Mesenchymal stem cell (in vitro differentiated cells and primary cell): ENCODE measurements around the gene SERPINE1.
"Not testable (repeated sequence)": the region's sequence is repeated elsewhere in the genome, so short reads cannot be mapped to it uniquely, and the experiment has no call there.

ENCODE experiments used
- DNase-seq: peaks from one replicate; pipeline ENCODE4 v3.0.0-alpha.2; 2013
- H2AFZ ChIP-seq: one replicate; pipeline ENCODE4 v1.6.1; 2013; ENCODE audit warnings: low read depth, mild to moderate bottlenecking, control low read depth, inconsistent platforms, low read length, moderate library complexity
- H2AK5ac ChIP-seq: 2 replicates; pipeline ENCODE4 v1.6.1; 2013; ENCODE audit warnings: low read length, moderate library complexity, mild to moderate bottlenecking, inconsistent platforms; ENCODE audit not compliant: severe bottlenecking
- H2BK120ac ChIP-seq: one replicate; pipeline ENCODE4 v1.6.1; 2013; ENCODE audit warnings: low read depth, mild to moderate bottlenecking, inconsistent platforms, low read length, moderate library complexity
- H2BK12ac ChIP-seq, 2 experiments: one replicate each; pipeline ENCODE4 v1.6.1; 2013; ENCODE audit warnings: inconsistent platforms in 2 of 2, low read length in 2 of 2, mild to moderate bottlenecking in 2 of 2, moderate library complexity in 2 of 2, control low read depth in 1 of 2
- H2BK15ac ChIP-seq: one replicate; pipeline ENCODE4 v1.6.1; 2013; ENCODE audit warnings: mild to moderate bottlenecking, low read depth, inconsistent platforms; ENCODE audit not compliant: poor library complexity, severe bottlenecking
- H2BK5ac ChIP-seq: 2 replicates; pipeline ENCODE4 v1.6.1; 2013; ENCODE audit warnings: low read depth, mild to moderate bottlenecking, low read length, control low read depth, inconsistent platforms; ENCODE audit not compliant: poor library complexity, severe bottlenecking
- H3K14ac ChIP-seq, 2 experiments: one replicate each; pipeline ENCODE4 v1.6.1; 2013; ENCODE audit warnings: inconsistent platforms in 2 of 2, low read length in 2 of 2, control low read depth in 1 of 2, mild to moderate bottlenecking in 1 of 2, moderate library complexity in 1 of 2
- H3K18ac ChIP-seq, 2 experiments: one replicate each; pipeline ENCODE4 v1.6.1; 2013; ENCODE audit warnings: inconsistent platforms in 2 of 2, low read length in 2 of 2, control low read depth in 1 of 2, low read depth in 1 of 2, mild to moderate bottlenecking in 1 of 2
- H3K23ac ChIP-seq, 2 experiments: one replicate each; pipeline ENCODE4 v1.6.1; 2013; ENCODE audit warnings: inconsistent platforms in 2 of 2, low read length in 2 of 2, mild to moderate bottlenecking in 2 of 2, moderate library complexity in 2 of 2, control low read depth in 1 of 2
- H3K27ac ChIP-seq: 2 replicates; pipeline ENCODE4 v1.5.1; 2013; ENCODE audit warnings: mild to moderate bottlenecking, moderate library complexity, low read length, control low read depth, inconsistent platforms; ENCODE audit not compliant: poor library complexity, severe bottlenecking
- H3K27me3 ChIP-seq, 2 experiments: 2 replicates each; pipeline versions ENCODE4 v1.6.1 to v1.7.0; 2013; ENCODE audit warnings: low read length in 2 of 2, mild to moderate bottlenecking in 2 of 2, moderate library complexity in 2 of 2, control low read depth in 1 of 2, inconsistent platforms in 1 of 2; ENCODE audit not compliant: control insufficient read depth in 1 of 2, insufficient read depth in 1 of 2
- H3K36me3 ChIP-seq, 2 experiments: 2 replicates each; pipeline versions ENCODE4 v1.6.1 to v1.7.0; 2013; ENCODE audit warnings: low read length in 2 of 2, control low read depth in 1 of 2, inconsistent platforms in 1 of 2, low read depth in 1 of 2, mild to moderate bottlenecking in 1 of 2; ENCODE audit not compliant: insufficient read depth in 2 of 2, control insufficient read depth in 1 of 2
- H3K4ac ChIP-seq, 2 experiments: one replicate each; pipeline ENCODE4 v1.6.1; 2013; ENCODE audit warnings: inconsistent platforms in 2 of 2, low read length in 2 of 2, mild to moderate bottlenecking in 2 of 2, moderate library complexity in 2 of 2, control low read depth in 1 of 2, low read depth in 1 of 2
- H3K4me1 ChIP-seq: 2 replicates; pipeline ENCODE4 v1.6.1; 2013; ENCODE audit warnings: low read depth, low read length, control low read depth; ENCODE audit not compliant: control insufficient read depth, insufficient read depth
- H3K4me2 ChIP-seq: 2 replicates; pipeline ENCODE4 v1.6.1; 2013; ENCODE audit warnings: low read length, mild to moderate bottlenecking, inconsistent platforms; ENCODE audit not compliant: poor library complexity, severe bottlenecking
- H3K4me3 ChIP-seq, 2 experiments: 2 replicates each; pipeline versions ENCODE4 v1.5.1 to v1.7.0; 2013; ENCODE audit warnings: low read length in 2 of 2, mild to moderate bottlenecking in 2 of 2, control low read depth in 1 of 2, low read depth in 1 of 2; ENCODE audit not compliant: insufficient read depth in 1 of 2
- H3K79me1 ChIP-seq: replicated peaks from 2 replicates; pipeline ENCODE4 v1.6.1; 2013; ENCODE audit warnings: mild to moderate bottlenecking, control low read depth, low read length, inconsistent platforms; ENCODE audit not compliant: poor library complexity, severe bottlenecking
- H3K9ac ChIP-seq: 2 replicates; pipeline ENCODE4 v1.7.0; 2013; ENCODE audit warnings: mild to moderate bottlenecking, low read length, moderate library complexity
- H3K9me3 ChIP-seq: 2 replicates; pipeline ENCODE4 v1.7.0; 2013; ENCODE audit warnings: mild to moderate bottlenecking, low read length; ENCODE audit not compliant: control insufficient read depth
- H4K8ac ChIP-seq: one replicate; pipeline ENCODE4 v1.6.1; 2013; ENCODE audit warnings: inconsistent platforms, mild to moderate bottlenecking, low read length, moderate library complexity
- H4K91ac ChIP-seq: one replicate; pipeline ENCODE4 v1.6.1; 2013; ENCODE audit warnings: mild to moderate bottlenecking, low read length, inconsistent platforms
- WGBS: methylation state at CpG from one replicate; pipeline ENCODE4 v1.1.7; 2013; ENCODE audit warnings: mixed read lengths; 5-methylcytosine and 5-hydroxymethylcytosine counted together

Gene SERPINE1

DNA sequence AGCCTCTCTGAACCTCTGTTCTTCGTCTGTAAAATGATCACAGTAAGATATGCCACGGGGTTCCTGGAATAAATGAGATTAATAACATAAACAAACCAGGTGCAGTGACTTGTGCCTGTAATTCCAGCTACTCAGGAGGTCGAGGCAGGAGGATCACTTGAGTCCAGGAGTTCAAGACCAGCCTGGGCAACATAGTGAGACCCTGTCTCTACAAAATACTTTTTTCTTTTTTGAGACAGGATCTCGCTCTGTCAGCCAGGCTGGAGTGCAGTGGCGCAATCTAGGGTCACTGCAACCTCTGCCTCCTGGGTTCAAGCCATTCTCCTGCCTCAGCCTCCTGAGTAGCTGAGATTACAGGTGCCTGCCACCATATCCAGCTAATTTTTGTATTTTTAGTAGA lies 21.7 kb upstream of the SERPINE1 start:
- H3K9me3 ChIP-seq, H2BK5ac ChIP-seq, H3K27ac ChIP-seq, H3K9ac ChIP-seq, H3K14ac ChIP-seq, H4K8ac ChIP-seq, H3K4me2 ChIP-seq, H4K91ac ChIP-seq, H3K27me3 ChIP-seq, H3K36me3 ChIP-seq, H2AFZ ChIP-seq, H3K23ac ChIP-seq, H3K79me1 ChIP-seq, H2BK15ac ChIP-seq, DNase-seq, H3K4me3 ChIP-seq, H3K18ac ChIP-seq, H2BK120ac ChIP-seq, H3K4ac ChIP-seq: not testable (repeated sequence)
- peak overlapping the region; percentile 61 to 85 for H2BK12ac ChIP-seq
- WGBS: 90% methylated on average over 5 of the region's 5 CpGs
- H3K4me1 ChIP-seq: peaks cover 25% of the 10 kb centered on the region
- H2AK5ac ChIP-seq: peak overlapping the region; percentile 7

- Histone ChIP-seq H3K4me1 (peaks cover 17% of the 10 kb centered on the region), H3K36me3 (no peaks in the 10 kb centered on the region), H3K18ac (no peak overlapping the region), H3K27ac (no peak overlapping the region), H4K91ac (no peak overlapping the region), H2BK120ac (peak overlapping the region; percentile 35), H3K14ac (no peak overlapping the region), H3K9ac (no peak overlapping the region), H3K23ac (no peak overlapping the region), H2BK5ac (no peak overlapping the region), H3K27me3 (no peaks in the 10 kb centered on the region), H2BK15ac (no peak overlapping the region), H3K79me1 (no peaks in the 10 kb centered on the region), H2AK5ac (peak overlapping the region; percentile 52), H3K4me2 (no peak overlapping the region), H3K4me3 (no peak overlapping the region), H2AFZ (no peak overlapping the region), H3K4ac (no peak overlapping the region), H2BK12ac (no peak overlapping the region), H4K8ac (no peak overlapping the region), H3K9me3 (no peaks in the 10 kb centered on the region)
- DNase-seq: no peak
- 95% methylated on average over 7 of the region's 7 CpGs for WGBS
Observed at GRCh38 chr7:101106386-101106785, 20.5 kb upstream of the SERPINE1 start.

DNA sequence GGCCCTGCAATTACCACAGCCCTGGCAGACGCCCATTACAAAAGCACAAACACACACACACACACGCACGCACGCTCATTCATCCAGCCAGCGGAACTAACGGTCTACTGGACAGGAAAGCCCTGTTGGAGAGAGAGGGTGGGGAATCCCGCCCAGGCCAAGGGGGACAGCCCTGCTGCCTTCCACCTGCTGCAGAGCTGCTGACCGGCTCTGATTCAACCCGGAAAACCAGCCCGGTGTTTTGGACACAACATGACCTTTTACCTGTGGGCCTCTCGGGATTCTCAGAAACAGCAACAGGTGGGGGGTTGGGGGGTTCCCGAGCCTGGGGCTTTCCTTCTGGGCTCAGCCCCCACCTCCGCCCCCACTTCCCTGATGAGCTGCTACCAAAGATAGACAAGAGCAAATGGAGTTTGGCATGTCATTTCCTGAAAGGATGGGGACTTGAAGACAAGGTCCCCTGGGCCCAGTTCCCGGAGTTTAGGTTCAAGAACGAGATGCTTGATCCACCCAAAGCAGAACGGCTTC lies 18.5 kb upstream of the SERPINE1 start:
- peak; percentile 58 for DNase-seq
- WGBS: 81% methylated on average over 15 of the region's 16 CpGs

DNA sequence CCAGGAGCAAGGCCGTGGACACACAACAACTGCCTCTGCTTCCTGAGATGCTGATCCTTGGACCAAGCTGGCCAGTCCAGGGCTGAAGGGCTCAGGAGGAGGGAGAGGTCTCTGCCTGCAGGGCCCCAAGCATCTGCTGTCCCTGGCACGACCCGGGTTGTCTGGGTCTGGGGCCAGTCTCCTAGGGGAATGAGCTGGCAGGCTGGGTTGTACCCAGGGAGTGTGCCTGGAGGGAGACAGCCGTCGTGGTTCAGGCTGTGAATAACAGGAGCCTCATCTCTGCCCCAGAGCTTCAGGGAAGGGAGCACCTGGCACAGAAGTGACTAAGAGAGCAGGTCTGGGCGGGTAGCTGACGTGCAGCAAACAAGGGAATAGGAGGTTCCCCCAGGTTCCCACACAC lies 17.9 kb upstream of the SERPINE1 start:
- 80% methylated on average over 7 of the region's 7 CpGs for WGBS
- no peak overlapping the region for H4K8ac ChIP-seq
- no peak overlapping the region for H3K27ac ChIP-seq
- H2AK5ac ChIP-seq: peak overlapping the region; percentile 64
- H2BK15ac ChIP-seq: peak overlapping the region; percentile 62
- no peak for DNase-seq
- H3K18ac ChIP-seq: peak overlapping the region in 1 of 2 experiments; percentile 25
- H3K27me3 ChIP-seq: no peaks in the 10 kb centered on the region
- no peak overlapping the region for H3K4me3 ChIP-seq
- no peak overlapping the region for H2BK120ac ChIP-seq
- H3K14ac ChIP-seq: no peak overlapping the region
- H3K4ac ChIP-seq: peak overlapping the region in 1 of 2 experiments; percentile 76
- no peak overlapping the region for H2AFZ ChIP-seq
- H3K4me2 ChIP-seq: no peak overlapping the region
- H4K91ac ChIP-seq: peak overlapping the region; percentile 35
- H3K9ac ChIP-seq: no peak overlapping the region
- H2BK12ac ChIP-seq: peak overlapping the region in 1 of 2 experiments; percentile 3
- H3K9me3 ChIP-seq: no peaks in the 10 kb centered on the region
- H2BK5ac ChIP-seq: no peak overlapping the region
- H3K36me3 ChIP-seq: no peaks in the 10 kb centered on the region
- H3K23ac ChIP-seq: no peak overlapping the region
- peaks cover 23% of the 10 kb centered on the region for H3K4me1 ChIP-seq
- H3K79me1 ChIP-seq: no peaks in the 10 kb centered on the region

More for the DNA sequence above, 18.5 kb upstream of the SERPINE1 start:
- Histone ChIP-seq H3K27ac (no peak overlapping the region), H2BK5ac (no peak overlapping the region), H3K9ac (no peak overlapping the region), H3K27me3 (no peaks in the 10 kb centered on the region), H2AFZ (no peak overlapping the region), H3K4ac (no peak overlapping the region), H2BK15ac (peak overlapping the region; percentile 62), H3K9me3 (no peaks in the 10 kb centered on the region), H3K36me3 (no peaks in the 10 kb centered on the region), H3K79me1 (no peaks in the 10 kb centered on the region), H3K4me3 (no peak overlapping the region), H3K14ac (no peak overlapping the region), H2BK120ac (no peak overlapping the region), H4K91ac (peak overlapping the region; percentile 35), H3K4me1 (peaks cover 23% of the 10 kb centered on the region), H2BK12ac (peak overlapping the region; percentile 0 to 66), H3K4me2 (no peak overlapping the region), H3K18ac (no peak overlapping the region), H4K8ac (no peak overlapping the region), H3K23ac (no peak overlapping the region), H2AK5ac (no peak overlapping the region)
